HG02970 (cell line): ENCODE results near the gene SH3RF3.

Experiments
- ATAC-seq: cut with Tn5 transposase; IDR thresholded peaks from one replicate; pipeline ENCODE4 v1.9.1; 2021; ENCODE audit warnings: mild to moderate bottlenecking, moderate library complexity, moderate number of reproducible peaks; ENCODE audit not compliant: unreplicated experiment, low FRiP score

Gene SH3RF3

GRCh38 chr2:109270505-109271312 is 141.7 kb downstream of the SH3RF3 start:
- no peak for ATAC-seq

DNA sequence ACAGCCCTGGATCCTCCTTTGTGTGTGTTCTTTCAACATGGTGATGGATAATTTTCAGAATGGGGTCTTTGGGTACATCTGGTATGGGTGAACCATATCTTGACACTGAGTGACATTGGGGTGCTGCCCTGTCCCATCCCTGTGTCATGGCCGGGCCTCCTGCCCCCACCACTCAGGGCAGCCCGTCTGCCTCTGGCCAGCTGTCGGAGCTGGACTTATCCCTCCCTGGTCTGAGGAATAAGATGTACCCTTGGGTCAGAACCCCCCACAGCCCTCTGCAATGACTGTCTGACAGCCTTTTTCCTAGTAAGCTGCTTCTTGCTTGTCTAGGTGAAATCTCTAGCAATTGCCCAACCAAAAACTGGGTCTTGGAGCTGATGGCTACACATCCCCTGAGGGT is 142.9 kb downstream of the SH3RF3 start:
- no peak for ATAC-seq

DNA sequence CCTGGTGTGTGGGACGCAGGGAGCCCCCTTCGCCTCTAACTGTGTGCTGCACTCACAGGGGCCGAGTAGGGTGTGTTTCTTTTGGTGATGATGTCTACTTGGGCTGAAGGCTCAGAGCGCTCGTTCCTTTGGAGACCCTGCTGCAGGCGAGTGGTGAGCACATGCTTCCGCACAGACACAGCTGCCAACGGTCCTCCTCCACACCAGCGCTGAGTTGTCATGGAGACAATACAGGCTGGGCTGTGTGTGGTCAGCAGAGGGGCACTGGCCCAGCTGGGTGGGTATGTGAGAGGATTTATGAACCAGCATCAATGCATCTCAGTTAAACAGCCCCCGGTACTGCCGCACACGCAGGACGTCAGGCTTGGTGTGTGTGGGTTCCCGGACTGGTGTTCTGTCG is 143.5 kb downstream of the SH3RF3 start:
- ATAC-seq, result no peak

GRCh38 chr2:109275120-109276012 is 146.4 kb downstream of the SH3RF3 start:
- ATAC-seq, result no peak

- no peak for ATAC-seq
Measured at GRCh38 chr2:109277406-109277805, 148.4 kb downstream of the SH3RF3 start.

DNA sequence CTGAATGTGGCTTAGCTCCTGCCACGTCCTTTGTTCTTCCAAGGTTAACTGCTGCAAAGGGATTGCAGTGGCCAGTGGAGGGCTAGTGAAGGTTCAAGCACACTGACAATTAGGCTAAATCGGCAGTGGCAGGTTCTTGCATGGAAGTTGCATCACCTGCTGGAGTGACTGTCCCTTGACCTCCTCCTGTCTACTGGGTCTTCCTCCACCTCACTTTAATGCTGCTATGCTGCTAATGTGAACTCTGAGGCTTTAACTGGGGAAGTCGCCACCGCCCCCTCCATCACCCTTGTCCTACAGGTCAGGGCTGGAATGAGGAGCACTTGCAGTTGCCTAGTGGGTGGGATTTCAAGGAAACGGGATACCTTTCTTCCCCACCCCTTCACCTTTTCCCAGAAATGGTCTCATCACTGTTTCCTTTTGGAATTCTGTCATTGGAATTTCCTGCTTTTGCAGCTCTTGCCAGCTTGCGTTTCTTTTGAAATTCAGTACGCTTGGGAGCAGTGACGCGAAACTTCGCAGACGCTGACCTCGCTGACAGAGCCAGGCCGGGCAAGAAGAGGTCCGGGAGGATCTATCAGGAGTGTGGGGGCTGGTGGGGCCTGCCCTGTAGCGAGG is 150.3 kb downstream of the SH3RF3 start:
- no peak for ATAC-seq

DNA sequence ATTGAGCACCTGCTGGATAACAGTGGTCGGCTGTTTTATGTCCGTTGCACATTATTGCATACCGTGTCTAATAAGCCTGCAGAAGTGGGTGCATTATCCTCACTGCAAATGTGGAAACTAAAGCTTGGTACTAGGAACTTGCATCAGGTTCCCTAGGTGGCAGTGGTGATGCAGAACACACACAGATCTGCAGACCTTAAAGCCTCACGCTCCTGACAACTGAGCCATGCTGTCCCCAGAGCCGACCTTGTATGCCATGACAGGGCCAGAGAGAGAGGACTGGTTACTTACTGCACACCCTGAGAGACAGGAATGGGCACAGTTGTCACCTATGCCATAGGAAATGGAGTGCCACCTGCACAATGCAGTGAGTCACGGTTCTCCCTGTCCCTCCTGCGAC is 151.8 kb downstream of the SH3RF3 start:
- no peak for ATAC-seq

- ATAC-seq, result no peak
Measured at GRCh38 chr2:109282360-109282759, 153.4 kb downstream of the SH3RF3 start.

GRCh38 chr2:109282865-109283264 is 153.9 kb downstream of the SH3RF3 start:
- no peak for ATAC-seq

DNA sequence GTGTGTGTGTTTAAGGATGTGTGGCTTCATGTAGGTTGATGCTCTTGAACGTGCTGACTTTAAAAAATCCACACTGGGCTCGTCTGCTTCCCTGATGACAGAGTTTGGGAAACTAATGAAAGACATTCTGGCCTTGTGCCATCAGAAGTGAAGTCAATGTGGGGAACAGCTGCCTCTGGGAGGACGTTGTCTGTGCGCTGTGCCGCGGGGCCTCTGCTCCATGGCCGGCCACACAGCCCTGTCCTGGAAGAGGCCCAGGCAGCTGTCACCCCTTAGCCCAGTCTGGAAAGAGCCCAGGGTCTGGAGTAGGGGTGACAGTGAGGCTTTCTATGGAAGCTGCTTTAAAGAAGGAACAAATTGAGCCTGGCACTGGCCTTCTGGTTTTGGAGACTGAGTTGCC is 155.8 kb downstream of the SH3RF3 start:
- ATAC-seq, result no peak

DNA sequence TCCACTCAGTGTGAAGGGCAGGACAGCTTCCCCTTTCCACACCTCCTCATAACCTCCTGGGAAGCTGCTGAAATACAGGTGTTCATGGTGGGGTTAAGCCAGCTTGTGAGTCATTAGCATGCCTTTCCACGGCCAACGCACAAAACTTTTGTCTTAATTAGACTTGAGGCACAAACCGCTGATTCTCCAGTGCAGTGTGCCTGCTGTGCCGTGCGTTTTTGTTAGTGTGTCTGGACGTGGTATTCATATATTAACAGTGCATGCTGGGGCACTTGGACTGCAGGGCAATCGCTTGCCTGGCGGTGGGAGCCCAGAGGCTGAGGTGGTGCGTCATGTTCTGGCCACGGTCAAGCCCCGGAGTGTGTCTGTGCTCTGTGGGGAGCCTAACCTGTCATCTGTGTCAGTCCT is 156.2 kb downstream of the SH3RF3 start:
- no peak for ATAC-seq

GRCh38 chr2:109287413-109287812 is 158.4 kb downstream of the SH3RF3 start:
- no peak for ATAC-seq

DNA sequence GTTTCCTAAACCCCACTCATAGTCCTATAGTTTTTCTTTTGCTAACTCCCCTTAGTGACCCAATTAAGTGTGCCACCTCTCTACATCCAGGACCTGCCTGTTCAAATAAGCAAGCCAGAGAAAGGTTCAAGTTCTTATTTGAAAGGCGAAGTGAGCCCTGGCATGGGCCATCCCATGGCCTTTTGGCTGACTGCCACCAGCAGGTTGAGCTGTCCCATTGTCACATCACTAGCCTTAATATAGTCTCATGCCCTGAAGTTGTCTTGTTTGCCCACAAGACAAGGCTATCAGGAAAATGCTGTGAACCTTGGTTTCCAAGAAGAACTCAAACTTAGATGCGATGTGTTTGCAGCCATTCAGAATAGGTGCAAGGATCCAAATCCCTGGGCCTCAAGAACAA is 158.8 kb downstream of the SH3RF3 start:
- no peak for ATAC-seq

DNA sequence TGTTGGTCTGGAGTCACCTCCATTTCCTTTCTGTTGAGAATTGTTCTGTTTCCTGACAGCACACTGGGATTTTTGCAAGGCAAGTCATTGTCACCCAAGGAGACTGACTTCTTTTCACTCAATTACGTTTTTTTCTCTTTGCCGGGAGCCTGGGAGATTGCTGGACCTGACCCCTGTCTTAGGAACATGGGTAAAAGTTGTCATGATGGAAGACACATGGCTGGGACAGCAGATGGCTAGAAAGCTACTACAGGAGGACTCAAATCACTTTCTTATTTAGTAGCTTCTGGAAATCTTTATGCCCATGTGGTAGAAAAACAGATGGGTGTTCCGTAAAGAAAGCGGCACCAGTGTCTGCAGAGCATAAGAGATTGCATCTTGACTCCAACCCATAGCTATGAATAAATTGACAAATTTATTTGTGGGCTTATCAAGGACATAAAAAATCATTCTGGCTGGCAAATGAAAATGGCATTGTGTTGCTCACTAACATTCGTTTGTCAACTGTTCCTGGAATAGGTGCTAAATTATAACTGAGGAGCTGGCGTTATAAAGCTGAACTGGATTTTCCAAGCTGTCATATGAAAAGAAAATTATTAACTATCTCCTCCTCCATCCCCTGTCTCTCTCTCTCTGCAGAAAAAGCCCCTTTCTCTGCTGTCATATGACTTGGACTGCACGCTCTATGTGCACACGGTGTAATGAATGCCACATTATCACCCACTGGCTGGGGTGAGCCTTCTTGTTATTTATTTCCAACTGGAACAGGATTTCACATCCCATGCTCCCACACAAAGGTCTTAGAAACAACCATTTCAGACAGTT is 159.8 kb downstream of the SH3RF3 start:
- no peak for ATAC-seq

DNA sequence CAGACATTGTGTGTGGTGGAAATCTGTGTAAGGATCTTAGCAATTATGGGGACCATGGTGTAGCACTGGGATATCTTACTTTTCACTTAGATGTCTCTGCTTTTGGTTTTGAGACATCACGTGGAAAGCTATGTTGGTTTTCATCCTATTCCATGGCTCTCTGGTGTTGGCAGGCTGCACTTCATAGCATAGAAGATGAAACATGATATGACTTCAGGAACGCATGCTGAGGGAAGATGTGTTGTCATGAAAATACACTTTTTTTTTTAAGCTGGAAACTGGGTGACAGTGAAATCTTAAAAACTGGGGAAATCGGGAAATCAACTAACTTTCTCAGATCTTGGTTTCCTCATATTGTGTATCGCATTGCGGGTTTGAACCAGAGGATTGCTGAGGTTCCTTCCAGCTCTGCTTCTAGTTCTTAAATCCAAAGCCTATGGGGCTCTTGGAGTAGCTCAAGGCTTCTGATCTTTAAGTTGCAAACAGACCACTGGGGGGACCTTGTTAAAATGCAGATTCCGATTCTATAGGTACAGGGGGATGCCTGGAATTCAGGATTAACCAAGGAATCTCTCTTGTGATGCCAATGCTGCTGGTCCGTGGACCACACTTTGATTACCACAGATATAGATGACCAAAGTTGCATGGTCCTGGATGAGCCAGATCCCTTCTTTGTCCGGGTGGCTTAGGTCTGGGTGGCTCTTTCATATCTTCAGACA is 160.7 kb downstream of the SH3RF3 start:
- no peak for ATAC-seq

- ATAC-seq, result no peak
Measured at GRCh38 chr2:109290887-109291643, 162.1 kb downstream of the SH3RF3 start.

DNA sequence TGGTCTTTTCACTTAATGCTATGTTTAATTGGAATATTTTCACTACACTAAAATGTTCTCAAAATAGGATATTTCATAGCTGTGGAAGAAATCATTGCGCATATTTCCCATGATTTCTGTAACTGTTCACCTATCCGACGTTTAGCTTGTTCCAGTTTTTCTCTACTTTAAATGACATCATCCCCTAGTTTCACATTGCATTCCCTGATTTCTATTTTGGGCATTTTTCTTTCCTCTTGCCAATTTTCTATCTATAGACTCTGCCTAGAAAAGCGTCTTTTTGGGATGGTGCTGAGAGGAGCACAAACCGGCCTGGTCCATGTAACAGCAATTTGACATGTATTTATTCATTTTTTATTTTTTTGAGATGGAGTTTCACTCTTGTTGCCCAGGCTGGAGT is 163.4 kb downstream of the SH3RF3 start:
- ATAC-seq, result no peak

- ATAC-seq, result no peak
Measured at GRCh38 chr2:109293663-109294062, 164.7 kb downstream of the SH3RF3 start.

DNA sequence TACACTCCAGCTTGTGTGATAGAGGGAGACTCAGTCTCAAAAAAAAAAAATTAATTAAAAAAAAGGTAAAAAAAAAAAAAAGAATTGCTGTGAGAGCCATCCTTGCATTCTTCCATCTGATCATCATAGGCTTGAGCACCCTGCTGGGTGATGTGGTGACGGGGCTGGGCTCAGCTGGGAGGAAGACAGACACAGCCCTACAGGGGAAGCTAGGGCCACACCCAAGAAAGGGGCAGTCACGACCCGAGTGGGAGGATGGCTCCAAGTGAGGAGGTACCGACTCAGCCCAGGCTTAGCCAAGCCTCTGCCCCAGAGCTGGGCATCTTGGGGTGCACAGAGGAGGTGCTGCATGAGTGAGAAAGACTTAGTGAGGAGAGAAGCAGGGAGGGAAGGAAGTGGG is 165.5 kb downstream of the SH3RF3 start:
- no peak for ATAC-seq
